ENCODE measurements around the gene CDS1. TPM values are rescaled to one million over a fixed set of nuclear protein-coding genes. Genes with fewer than 3 reads are reported as not detected.

The CDS1 gene
- total RNA-seq, 2 experiments from 2014 or later: 0.89 to 1.3 TPM

- no peak overlapping the region for H3K27ac ChIP-seq (ENCODE audit: low read depth in 1 of 2, low read length in 2 of 2)
- no peak for DNase-seq
- intact Hi-C loops (cut with DNase I, micrococcal nuclease): no loop called here
- no peak overlapping the region for H3K4me3 ChIP-seq (ENCODE audit: low read length)
- H3K27me3 ChIP-seq (ENCODE audit: control insufficient read depth in 1 of 2, insufficient read depth in 2 of 2, low read length in 2 of 2): no peaks in the 10 kb centered on the region
- no peaks in the 10 kb centered on the region for H3K36me3 Mint-ChIP-seq (ENCODE audit: low read depth)
- no peak for ATAC-seq (ENCODE audit: poor library complexity)
- H3K9me3 Mint-ChIP-seq: no peaks in the 10 kb centered on the region
- ChIA-PET POLR2A (no interaction called here), CTCF (no interaction called here)
- no peaks in the 10 kb centered on the region for H3K4me1 ChIP-seq (ENCODE audit: insufficient read depth, low read length)
- no peak overlapping the region for H3K4me3 Mint-ChIP-seq
- H3K27me3 Mint-ChIP-seq: peaks cover 36% of the 10 kb centered on the region
- no peaks in the 10 kb centered on the region for H3K36me3 ChIP-seq (ENCODE audit: insufficient read depth, low read length)
- TF ChIP-seq CTCF (IDR thresholded peaks at IDR 0.05): no peak
- H3K4me1 Mint-ChIP-seq (ENCODE audit: low read depth): no peaks in the 10 kb centered on the region
- no peaks in the 10 kb centered on the region for H3K9me3 ChIP-seq (ENCODE audit: control insufficient read depth in 1 of 2, insufficient read depth in 1 of 2, low read length in 2 of 2)
- H3K27ac Mint-ChIP-seq: no peak overlapping the region
Measured at GRCh38 chr4:84597450-84597849, 14.5 kb downstream of the CDS1 start.

- DNase-seq (no peak), ATAC-seq (ENCODE audit: poor library complexity) (no peak)
- Histone ChIP-seq H3K27me3 (ENCODE audit: control insufficient read depth in 1 of 2, insufficient read depth in 2 of 2, low read length in 2 of 2) (no peaks in the 10 kb centered on the region), H3K36me3 (ENCODE audit: insufficient read depth, low read length) (no peaks in the 10 kb centered on the region), H3K9me3 (ENCODE audit: control insufficient read depth in 1 of 2, insufficient read depth in 1 of 2, low read length in 2 of 2) (no peaks in the 10 kb centered on the region), H3K4me3 (ENCODE audit: low read length) (no peak overlapping the region), H3K27ac (ENCODE audit: low read depth in 1 of 2, low read length in 2 of 2) (no peak overlapping the region), H3K4me1 (ENCODE audit: insufficient read depth, low read length) (no peaks in the 10 kb centered on the region)
- intact Hi-C loops (cut with DNase I, micrococcal nuclease): no loop called here
- no peak overlapping the region for H3K27ac Mint-ChIP-seq
- no peak overlapping the region for H3K4me3 Mint-ChIP-seq
- no peaks in the 10 kb centered on the region for H3K4me1 Mint-ChIP-seq (ENCODE audit: low read depth)
- no peaks in the 10 kb centered on the region for H3K27me3 Mint-ChIP-seq
- H3K9me3 Mint-ChIP-seq: no peaks in the 10 kb centered on the region
- H3K36me3 Mint-ChIP-seq (ENCODE audit: low read depth): peaks cover 4% of the 10 kb centered on the region
- CTCF ChIA-PET: interaction anchor here (0.6 kb wide), 1 partner anchor 12 kb away, joined by 3 read pairs; no protein-coding TSS in a partner anchor
- no peak for TF ChIP-seq CTCF (IDR thresholded peaks at IDR 0.05)
- POLR2A ChIA-PET: no interaction called here
Measured at GRCh38 chr4:84606645-84607044, 23.7 kb downstream of the CDS1 start.

GRCh38 chr4:84611531-84611930 lies 28.6 kb downstream of the CDS1 start:
- no peaks in the 10 kb centered on the region for H3K9me3 Mint-ChIP-seq
- CTCF ChIA-PET: interaction anchor here (1.4 kb wide), 1 partner anchor 21 kb away, joined by 3 read pairs; no protein-coding TSS in a partner anchor
- intact Hi-C loops (cut with DNase I, micrococcal nuclease): no loop called here
- H3K36me3 Mint-ChIP-seq (ENCODE audit: low read depth): peaks cover 4% of the 10 kb centered on the region
- Histone ChIP-seq H3K36me3 (ENCODE audit: insufficient read depth, low read length) (no peaks in the 10 kb centered on the region), H3K4me1 (ENCODE audit: insufficient read depth, low read length) (no peaks in the 10 kb centered on the region), H3K4me3 (ENCODE audit: low read length) (no peak overlapping the region), H3K27ac (ENCODE audit: low read depth in 1 of 2, low read length in 2 of 2) (no peak overlapping the region), H3K9me3 (ENCODE audit: control insufficient read depth in 1 of 2, insufficient read depth in 1 of 2, low read length in 2 of 2) (no peaks in the 10 kb centered on the region), H3K27me3 (ENCODE audit: control insufficient read depth in 1 of 2, insufficient read depth in 2 of 2, low read length in 2 of 2) (no peaks in the 10 kb centered on the region)
- DNase-seq (no peak), ATAC-seq (ENCODE audit: poor library complexity) (no peak)
- POLR2A ChIA-PET: no interaction called here
- no peak overlapping the region for H3K27ac Mint-ChIP-seq
- no peak overlapping the region for H3K4me3 Mint-ChIP-seq
- TF ChIP-seq CTCF (IDR thresholded peaks at IDR 0.05): no peak
- no peaks in the 10 kb centered on the region for H3K4me1 Mint-ChIP-seq (ENCODE audit: low read depth)
- H3K27me3 Mint-ChIP-seq: no peaks in the 10 kb centered on the region
